Tibial nerve (tissue), 4 donors: ENCODE measurements around the gene KATNIP. TPM values are rescaled to one million over a fixed set of nuclear protein-coding genes. Genes with fewer than 3 reads are reported as not detected.

Experiments used
- DNase-seq, 2 donors: peaks; one replicate each; pipeline ENCODE4 v3.0.0-alpha.2; 2019; ENCODE audit warnings: low spot score in 2 of 2
- H3K27ac ChIP-seq, 4 donors: fragments of 200-600 bp; sonication (generic) in 3 of 4; one replicate each; pipeline ENCODE4 v1.5.1; 2017 to 2019; ENCODE audit warnings: mild to moderate bottlenecking in 1 of 4
- H3K27me3 ChIP-seq, 2 donors: fragments of 200-600 bp; sonication (generic) in 1 of 2; one replicate each; pipeline versions ENCODE4 v1.5.1 to v1.6.0; 2017 to 2019
- H3K36me3 ChIP-seq, 3 donors: fragments of 200-600 bp; sonication (generic); one replicate each; pipeline ENCODE4 v1.5.1; 2018 to 2019
- H3K4me1 ChIP-seq, 4 donors: fragments of 200-600 bp; sonication (generic) in 3 of 4; one replicate each; pipeline ENCODE4 v1.5.1; 2017 to 2019
- H3K4me3 ChIP-seq, 4 donors: fragments of 200-600 bp; sonication (generic) in 3 of 4; one replicate each; pipeline ENCODE4 v1.5.1; 2017 to 2019; ENCODE audit warnings: mild to moderate bottlenecking in 1 of 4, moderate library complexity in 1 of 4
- H3K9me3 ChIP-seq, 4 donors: fragments of 200-600 bp; sonication (generic) in 3 of 4; one replicate each; pipeline ENCODE4 v1.5.1; 2017 to 2019
- EP300 ChIP-seq, 2 donors: sonication (generic); formaldehyde crosslinking; IDR thresholded peaks; one replicate each; pipeline ENCODE4 v1.6.1; 2017; ENCODE audit warnings: antibody characterized with exemption in 2 of 2, mild to moderate bottlenecking in 1 of 2
- POLR2A ChIP-seq, 2 donors: fragments of 450-650 bp; IDR thresholded peaks; one replicate each; pipeline ENCODE4 v1.6.1; 2017; ENCODE audit warnings: antibody characterized with exemption in 2 of 2, mild to moderate bottlenecking in 2 of 2, moderate library complexity in 2 of 2
- WGBS, 2 donors: methylation state at CpG; one replicate each; pipeline ENCODE4 v1.1.5; 2018; 5-methylcytosine and 5-hydroxymethylcytosine counted together
- total RNA-seq, 4 donors: library from RNA; depleted of rRNA; stranded (reverse); fragments of >200 nt; gene quantifications; one replicate each; pipeline ENCODE4 v1.1.0, GENCODE V29; 2016
- TF ChIP-seq, protein P1 (sequence below), 5 experiments: fragments of 200-600 bp in 3 of 5; fragments of 450-650 bp in 2 of 5; sonication (generic) in 3 of 5; IDR thresholded peaks; one replicate each; pipeline ENCODE4 v1.5.1; 2016 to 2019; ENCODE audit warnings: antibody characterized with exemption in 5 of 5, mild to moderate bottlenecking in 3 of 5, moderate library complexity in 2 of 5

KATNIP gene
- total RNA-seq, 4 donors from 2014 or later, result 21.8 to 37.3 (median 26.7) TPM

DNA sequence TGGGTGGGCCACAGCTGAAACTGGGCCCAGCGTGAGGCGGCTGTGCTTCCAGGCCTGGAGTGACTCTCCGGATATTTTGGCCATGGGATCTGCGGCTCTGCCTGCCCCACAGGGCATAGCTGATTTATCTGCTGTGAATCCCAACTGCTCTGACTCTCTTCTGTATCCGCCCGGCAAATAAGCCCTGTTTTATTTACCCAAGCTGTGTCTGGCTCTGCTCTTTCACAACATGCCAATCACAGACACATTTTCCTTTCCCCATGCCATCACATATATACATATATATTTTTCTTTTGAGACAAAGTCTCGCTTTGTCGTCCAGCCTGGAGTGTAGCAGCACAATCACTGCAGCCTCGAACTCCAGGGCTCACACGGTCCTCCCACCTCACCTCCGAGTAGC is 33.6 kb upstream of the KATNIP start:
- H3K4me1 ChIP-seq, result peaks cover 0 to 17% (median 0%) of the 10 kb centered on the region in 4 donors
- TF ChIP-seq EP300 (IDR thresholded peaks at IDR 0.05) (no peak), POLR2A (IDR thresholded peaks at IDR 0.05) (no peak)
- TF ChIP-seq, protein P1, sequence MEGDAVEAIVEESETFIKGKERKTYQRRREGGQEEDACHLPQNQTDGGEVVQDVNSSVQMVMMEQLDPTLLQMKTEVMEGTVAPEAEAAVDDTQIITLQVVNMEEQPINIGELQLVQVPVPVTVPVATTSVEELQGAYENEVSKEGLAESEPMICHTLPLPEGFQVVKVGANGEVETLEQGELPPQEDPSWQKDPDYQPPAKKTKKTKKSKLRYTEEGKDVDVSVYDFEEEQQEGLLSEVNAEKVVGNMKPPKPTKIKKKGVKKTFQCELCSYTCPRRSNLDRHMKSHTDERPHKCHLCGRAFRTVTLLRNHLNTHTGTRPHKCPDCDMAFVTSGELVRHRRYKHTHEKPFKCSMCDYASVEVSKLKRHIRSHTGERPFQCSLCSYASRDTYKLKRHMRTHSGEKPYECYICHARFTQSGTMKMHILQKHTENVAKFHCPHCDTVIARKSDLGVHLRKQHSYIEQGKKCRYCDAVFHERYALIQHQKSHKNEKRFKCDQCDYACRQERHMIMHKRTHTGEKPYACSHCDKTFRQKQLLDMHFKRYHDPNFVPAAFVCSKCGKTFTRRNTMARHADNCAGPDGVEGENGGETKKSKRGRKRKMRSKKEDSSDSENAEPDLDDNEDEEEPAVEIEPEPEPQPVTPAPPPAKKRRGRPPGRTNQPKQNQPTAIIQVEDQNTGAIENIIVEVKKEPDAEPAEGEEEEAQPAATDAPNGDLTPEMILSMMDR (IDR thresholded peaks at IDR 0.05), result no peak
- H3K36me3 ChIP-seq, result peaks cover 0 to 92% (median 12%) of the 10 kb centered on the region in 3 donors
- no peaks in the 10 kb centered on the region for H3K27me3 ChIP-seq
- no peak overlapping the region for H3K4me3 ChIP-seq
- no peaks in the 10 kb centered on the region for H3K9me3 ChIP-seq
- 60 to 65% methylated on average over 11 of the region's 11 CpGs for WGBS, 2 donors
- no peak for DNase-seq
- H3K27ac ChIP-seq, result peak overlapping the region in 3 of 4 donors; percentile 19 to 83 (median 57)

DNA sequence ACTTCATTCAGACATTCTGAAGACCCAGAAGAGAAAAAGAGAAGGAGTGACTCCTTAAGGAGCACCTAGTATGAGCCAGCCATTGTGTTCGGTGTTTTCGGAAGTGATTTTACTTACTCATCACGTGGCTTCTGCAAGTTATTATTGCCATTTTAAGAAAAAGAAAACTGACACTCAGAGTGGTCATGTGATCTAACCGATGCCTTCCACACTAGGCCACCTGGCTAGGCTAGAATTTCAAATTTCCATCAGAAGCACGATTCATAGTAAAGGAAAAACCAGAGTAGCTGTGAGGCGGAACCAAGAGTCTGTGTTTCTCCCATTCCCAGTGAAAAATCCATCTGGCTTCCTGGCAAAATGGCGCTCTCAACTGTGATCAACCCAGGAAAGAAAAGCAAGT is 32.3 kb upstream of the KATNIP start:
- WGBS, 2 donors, result 91 to 94% methylated on average over 7 of the region's 7 CpGs
- no peak for DNase-seq

DNA sequence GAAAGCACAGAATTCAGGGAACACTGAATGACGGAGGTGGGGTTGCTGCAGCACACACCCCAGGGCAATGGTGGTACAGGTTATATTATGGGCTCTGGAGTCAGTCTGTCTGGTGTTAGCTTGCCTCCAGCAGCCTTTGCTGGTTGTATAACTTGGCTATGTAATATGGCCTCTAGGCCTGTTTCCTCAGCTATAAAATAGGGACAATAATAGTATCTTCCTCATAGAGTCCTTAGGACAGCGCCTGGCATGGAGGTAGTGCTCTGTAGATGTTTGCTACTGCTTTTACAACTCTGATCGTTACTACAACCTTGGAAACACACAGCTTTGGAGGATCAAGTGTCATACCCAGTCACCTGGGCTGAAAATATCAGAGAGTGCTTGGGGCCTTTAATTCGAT is 31.7 kb upstream of the KATNIP start:
- H3K9me3 ChIP-seq, result no peaks in the 10 kb centered on the region
- no peak for DNase-seq
- H3K4me3 ChIP-seq, result no peak overlapping the region
- peaks cover 0 to 80% (median 7%) of the 10 kb centered on the region in 3 donors for H3K36me3 ChIP-seq
- H3K27me3 ChIP-seq, result no peaks in the 10 kb centered on the region
- peaks cover 0 to 17% (median 0%) of the 10 kb centered on the region in 4 donors for H3K4me1 ChIP-seq
- TF ChIP-seq, protein P1 (IDR thresholded peaks at IDR 0.05), result no peak
- TF ChIP-seq POLR2A (IDR thresholded peaks at IDR 0.05) (no peak), EP300 (IDR thresholded peaks at IDR 0.05) (no peak)
- WGBS, 2 donors, result 89 to 93% methylated on average over 4 of the region's 4 CpGs
- H3K27ac ChIP-seq, result no peak overlapping the region

More for the DNA sequence above, 32.3 kb upstream of the KATNIP start:
- no peak overlapping the region for H3K27ac ChIP-seq
- no peaks in the 10 kb centered on the region for H3K9me3 ChIP-seq
- no peaks in the 10 kb centered on the region for H3K27me3 ChIP-seq
- no peak overlapping the region for H3K4me3 ChIP-seq
- peaks cover 0 to 80% (median 7%) of the 10 kb centered on the region in 3 donors for H3K36me3 ChIP-seq
- TF ChIP-seq POLR2A (IDR thresholded peaks at IDR 0.05), result no peak
- TF ChIP-seq, protein P1 (IDR thresholded peaks at IDR 0.05), result no peak
- TF ChIP-seq EP300 (IDR thresholded peaks at IDR 0.05), result no peak
- peaks cover 0 to 17% (median 0%) of the 10 kb centered on the region in 4 donors for H3K4me1 ChIP-seq

DNA sequence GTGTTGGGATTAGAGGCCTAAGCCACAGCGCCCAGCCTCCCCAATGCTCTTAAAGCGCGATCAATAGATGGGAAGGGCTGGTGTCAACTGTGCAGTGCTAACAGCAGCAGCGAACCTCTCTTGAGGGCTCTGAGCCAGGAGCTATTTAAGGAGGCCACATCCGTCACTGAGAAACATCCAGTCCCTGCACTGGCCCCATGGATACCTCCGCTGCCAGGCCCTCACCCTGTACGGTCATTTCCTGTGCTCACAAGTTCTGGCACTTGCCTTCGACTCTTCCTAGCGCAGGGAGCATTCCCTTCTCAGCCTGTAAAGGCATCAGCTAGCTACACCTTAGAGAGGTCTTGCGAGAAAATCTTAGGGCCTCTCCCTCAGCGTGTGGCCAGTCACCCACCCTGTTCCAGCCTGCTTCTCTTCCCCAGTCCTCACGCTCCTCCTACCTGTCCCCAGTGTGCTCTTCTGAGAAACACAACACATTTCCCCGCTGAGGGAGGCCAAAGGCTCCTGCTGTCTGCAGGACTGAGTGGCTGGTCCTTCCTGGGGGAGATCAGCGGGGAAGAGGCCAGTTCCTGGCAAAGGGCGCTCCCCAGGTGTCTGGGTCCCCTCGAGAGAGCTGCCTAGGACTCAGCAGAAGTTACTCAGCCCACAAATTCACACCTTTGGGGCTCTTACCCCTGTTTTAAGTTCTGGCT is 28.8 kb upstream of the KATNIP start:
- H3K27ac ChIP-seq, result peak overlapping the region in 1 of 4 donors; percentile 29
- no peak for DNase-seq
- H3K36me3 ChIP-seq, result peaks cover 4 to 85% (median 15%) of the 10 kb centered on the region in 3 donors
- no peak overlapping the region for H3K4me3 ChIP-seq
- WGBS, 2 donors, result 71 to 85% methylated on average over 14 to 16 of the region's 16 CpGs
- H3K9me3 ChIP-seq, result peaks cover 0 to 11% (median 0%) of the 10 kb centered on the region in 4 donors
- peaks cover 0 to 9% (median 0%) of the 10 kb centered on the region in 4 donors for H3K4me1 ChIP-seq
- H3K27me3 ChIP-seq, result no peaks in the 10 kb centered on the region
- TF ChIP-seq POLR2A (IDR thresholded peaks at IDR 0.05), result no peak
- peak in 1 of 2 donors; percentile 15 for TF ChIP-seq EP300 (IDR thresholded peaks at IDR 0.05)

DNA sequence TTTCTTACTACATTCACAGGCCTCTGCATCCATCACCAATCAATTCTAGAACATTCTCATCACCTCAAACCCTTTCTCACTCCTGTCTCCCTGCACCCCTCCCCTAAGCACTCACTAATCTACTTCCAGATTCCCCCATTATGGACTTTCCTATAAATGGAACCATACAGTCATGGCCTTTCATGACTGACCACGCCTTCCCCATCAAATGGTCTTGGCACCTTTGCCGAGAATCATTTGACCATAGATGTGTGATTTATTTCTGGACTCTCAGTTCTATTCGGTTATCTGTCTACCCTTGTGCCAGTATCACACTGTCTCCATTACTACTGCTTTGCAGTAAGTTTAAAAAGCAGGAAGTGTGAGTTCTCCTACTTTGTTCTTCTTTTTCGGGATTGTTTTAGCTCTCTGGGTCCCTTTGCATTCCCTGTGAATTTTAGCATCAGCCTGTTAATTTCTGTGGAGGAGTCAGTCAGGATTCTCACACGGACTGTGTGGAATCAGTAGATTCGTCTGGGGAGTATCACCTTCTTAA is 27.7 kb upstream of the KATNIP start:
- DNase-seq, result no peak
- peaks cover 0 to 11% (median 0%) of the 10 kb centered on the region in 4 donors for H3K9me3 ChIP-seq
- H3K36me3 ChIP-seq, result peaks cover 4 to 89% (median 9%) of the 10 kb centered on the region in 3 donors
- no peaks in the 10 kb centered on the region for H3K27me3 ChIP-seq
- no peak for TF ChIP-seq POLR2A (IDR thresholded peaks at IDR 0.05)
- no peak for TF ChIP-seq EP300 (IDR thresholded peaks at IDR 0.05)
- TF ChIP-seq, protein P1 (IDR thresholded peaks at IDR 0.05), result no peak
- H3K4me3 ChIP-seq, result no peak overlapping the region
- H3K4me1 ChIP-seq, result no peaks in the 10 kb centered on the region
- no peak overlapping the region for H3K27ac ChIP-seq
- WGBS, 2 donors, result 75 to 77% methylated on average over 6 of the region's 6 CpGs
